Immature natural killer cell (primary cell): Measurements from ENCODE around the gene TMEM184B. TPM values are rescaled to one million over a fixed set of nuclear protein-coding genes. Genes with fewer than 3 reads are reported as not detected.

Experiments used
- DNase-seq, 3 donors: peaks; one replicate each; pipeline ENCODE4 v3.0.0; 2022; ENCODE audit warnings: mixed read lengths in 1 of 3
- H3K27ac Mint-ChIP-seq, 6 donors: one replicate each; pipeline ENCODE4 v1.8.0; 2020; ENCODE audit warnings: mixed read lengths in 6 of 6, mild to moderate bottlenecking in 5 of 6, inconsistent platforms in 4 of 6, moderate library complexity in 3 of 6
- H3K27me3 Mint-ChIP-seq, 3 donors: one replicate each; pipeline ENCODE4 v1.8.0; 2020 to 2021; ENCODE audit warnings: low read depth in 3 of 3, mild to moderate bottlenecking in 3 of 3, mixed read lengths in 3 of 3, moderate library complexity in 3 of 3, inconsistent platforms in 1 of 3
- H3K36me3 Mint-ChIP-seq, 3 donors: one replicate each; pipeline ENCODE4 v1.8.0; 2020; ENCODE audit warnings: mixed read lengths in 3 of 3, inconsistent platforms in 2 of 3, mild to moderate bottlenecking in 2 of 3
- H3K4me1 Mint-ChIP-seq, 2 donors: one replicate each; pipeline ENCODE4 v1.8.0; 2020; ENCODE audit warnings: inconsistent platforms in 2 of 2, mild to moderate bottlenecking in 2 of 2, mixed read lengths in 2 of 2, moderate library complexity in 1 of 2
- H3K4me3 Mint-ChIP-seq, 5 donors: one replicate each; pipeline ENCODE4 v1.8.0; 2020; ENCODE audit warnings: mild to moderate bottlenecking in 5 of 5, mixed read lengths in 5 of 5, inconsistent platforms in 3 of 5, moderate library complexity in 3 of 5
- H3K9me3 Mint-ChIP-seq, 6 donors: one replicate each; pipeline ENCODE4 v1.8.0; 2020; ENCODE audit warnings: mild to moderate bottlenecking in 6 of 6, mixed read lengths in 6 of 6, inconsistent platforms in 4 of 6, moderate library complexity in 3 of 6
- polyA plus RNA-seq, 3 donors: library from polyadenylated mRNA; unstranded; fragments of 300-500 nt; fragmentation: Illumina TruSeq; gene quantifications; one replicate each; pipeline ENCODE4 v1.2.3, GENCODE V29; 2021

The TMEM184B gene
- polyA plus RNA-seq, 3 donors from 2014 or later: 12.1 to 50.7 (median 30.3) TPM

DNA sequence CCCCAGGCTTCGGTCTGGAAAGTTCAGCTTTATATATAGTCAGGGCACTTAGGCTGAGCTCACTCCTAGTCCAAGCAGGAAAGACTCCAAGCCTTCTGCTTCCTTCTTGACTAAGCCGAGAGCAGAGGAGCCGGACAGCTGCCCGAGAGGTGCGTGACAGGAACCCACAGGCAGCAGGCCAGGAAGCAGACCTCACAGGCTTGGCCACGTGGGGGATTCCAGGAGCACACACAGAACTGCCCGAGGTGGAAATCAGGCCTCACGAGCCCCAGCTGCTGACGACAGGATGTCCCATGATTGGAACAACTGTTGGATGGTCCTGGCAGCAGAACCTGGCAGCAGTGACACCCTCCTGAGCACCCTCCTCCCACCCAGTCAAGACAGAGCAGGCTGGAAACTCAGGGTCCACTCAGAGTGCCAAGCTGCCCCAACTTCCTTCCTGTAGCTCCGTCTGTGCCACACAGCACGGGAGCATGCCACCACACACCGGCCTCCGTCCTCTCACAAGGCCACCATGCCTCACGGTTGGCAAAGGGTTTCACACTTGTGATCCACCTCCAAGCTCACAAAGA is 96.6 kb downstream of the TMEM184B start:
- peak; percentile 66 to 71 (median 71) for DNase-seq
- peak overlapping the region; percentile 71 to 83 (median 77) for H3K4me3 Mint-ChIP-seq
- peaks cover 17 to 22% (median 21%) of the 10 kb centered on the region in 3 donors for H3K27me3 Mint-ChIP-seq
- peak overlapping the region; percentile 90 to 99 (median 98) for H3K27ac Mint-ChIP-seq
- peaks cover 79 to 83% of the 10 kb centered on the region in 2 donors for H3K4me1 Mint-ChIP-seq
- peaks cover 0 to 2% (median 0%) of the 10 kb centered on the region in 6 donors for H3K9me3 Mint-ChIP-seq
- peaks cover 0 to 8% (median 3%) of the 10 kb centered on the region in 3 donors for H3K36me3 Mint-ChIP-seq

- H3K4me3 Mint-ChIP-seq: peak overlapping the region in 3 of 5 donors; percentile 76 to 79 (median 77)
- peaks cover 0 to 10% (median 3%) of the 10 kb centered on the region in 3 donors for H3K36me3 Mint-ChIP-seq
- peak overlapping the region; percentile 90 to 99 (median 98) for H3K27ac Mint-ChIP-seq
- DNase-seq: no peak
- H3K27me3 Mint-ChIP-seq: peaks cover 17 to 22% (median 20%) of the 10 kb centered on the region in 3 donors
- H3K9me3 Mint-ChIP-seq: peaks cover 0 to 2% (median 0%) of the 10 kb centered on the region in 6 donors
- peaks cover 73 to 75% of the 10 kb centered on the region in 2 donors for H3K4me1 Mint-ChIP-seq
These were observed 97.3 kb downstream of the TMEM184B start for GRCh38 chr22:38175206-38176118.

DNA sequence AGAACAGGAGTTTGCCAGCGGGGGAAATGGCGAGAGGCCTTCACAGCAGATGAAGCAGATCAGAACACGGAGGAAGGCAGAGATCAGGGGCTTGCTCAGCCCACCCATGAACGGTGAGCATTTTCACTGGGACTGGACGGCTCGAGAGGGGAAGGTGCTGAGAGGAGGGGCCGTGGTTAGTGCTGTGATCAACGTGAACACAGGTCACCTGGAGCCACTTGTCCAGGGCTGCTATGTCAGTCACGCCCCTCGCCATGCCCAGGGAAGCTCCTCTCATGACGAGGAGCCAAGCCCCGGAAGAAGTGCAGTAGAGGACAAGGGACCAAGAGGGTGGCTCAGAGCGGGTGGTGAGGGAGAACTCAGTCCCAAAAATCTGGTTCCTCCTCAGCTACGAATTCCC is 98.2 kb downstream of the TMEM184B start:
- peaks cover 17 to 22% (median 17%) of the 10 kb centered on the region in 3 donors for H3K27me3 Mint-ChIP-seq
- peaks cover 0 to 2% (median 0%) of the 10 kb centered on the region in 6 donors for H3K9me3 Mint-ChIP-seq
- H3K27ac Mint-ChIP-seq: peak overlapping the region in 5 of 6 donors; percentile 93 to 99 (median 97)
- peak overlapping the region in 1 of 5 donors; percentile 8 for H3K4me3 Mint-ChIP-seq
- H3K36me3 Mint-ChIP-seq: peaks cover 0 to 11% (median 3%) of the 10 kb centered on the region in 3 donors
- DNase-seq: no peak
- peaks cover 65 to 67% of the 10 kb centered on the region in 2 donors for H3K4me1 Mint-ChIP-seq

DNA sequence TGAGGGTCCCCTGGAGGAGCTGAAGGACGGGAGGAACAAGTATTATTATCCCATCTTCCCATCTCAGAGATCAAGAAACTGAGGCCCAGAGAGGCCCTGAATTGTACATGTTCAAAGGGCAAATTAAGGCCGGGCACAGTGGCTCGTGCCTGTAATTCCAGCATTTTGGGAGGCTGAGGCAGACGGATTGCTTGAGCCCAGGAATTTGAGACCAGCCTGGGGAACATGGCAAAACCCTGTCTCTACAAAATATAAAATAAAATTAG is 99.2 kb downstream of the TMEM184B start:
- DNase-seq: no peak
- peaks cover 57 to 60% of the 10 kb centered on the region in 2 donors for H3K4me1 Mint-ChIP-seq
- H3K27ac Mint-ChIP-seq: peak overlapping the region; percentile 92 to 99 (median 96)
- peaks cover 3 to 7% (median 3%) of the 10 kb centered on the region in 3 donors for H3K36me3 Mint-ChIP-seq
- peak overlapping the region in 3 of 5 donors; percentile 60 to 73 (median 66) for H3K4me3 Mint-ChIP-seq
- H3K9me3 Mint-ChIP-seq: peaks cover 0 to 2% (median 0%) of the 10 kb centered on the region in 6 donors
- H3K27me3 Mint-ChIP-seq: peaks cover 17 to 20% (median 17%) of the 10 kb centered on the region in 3 donors

DNA sequence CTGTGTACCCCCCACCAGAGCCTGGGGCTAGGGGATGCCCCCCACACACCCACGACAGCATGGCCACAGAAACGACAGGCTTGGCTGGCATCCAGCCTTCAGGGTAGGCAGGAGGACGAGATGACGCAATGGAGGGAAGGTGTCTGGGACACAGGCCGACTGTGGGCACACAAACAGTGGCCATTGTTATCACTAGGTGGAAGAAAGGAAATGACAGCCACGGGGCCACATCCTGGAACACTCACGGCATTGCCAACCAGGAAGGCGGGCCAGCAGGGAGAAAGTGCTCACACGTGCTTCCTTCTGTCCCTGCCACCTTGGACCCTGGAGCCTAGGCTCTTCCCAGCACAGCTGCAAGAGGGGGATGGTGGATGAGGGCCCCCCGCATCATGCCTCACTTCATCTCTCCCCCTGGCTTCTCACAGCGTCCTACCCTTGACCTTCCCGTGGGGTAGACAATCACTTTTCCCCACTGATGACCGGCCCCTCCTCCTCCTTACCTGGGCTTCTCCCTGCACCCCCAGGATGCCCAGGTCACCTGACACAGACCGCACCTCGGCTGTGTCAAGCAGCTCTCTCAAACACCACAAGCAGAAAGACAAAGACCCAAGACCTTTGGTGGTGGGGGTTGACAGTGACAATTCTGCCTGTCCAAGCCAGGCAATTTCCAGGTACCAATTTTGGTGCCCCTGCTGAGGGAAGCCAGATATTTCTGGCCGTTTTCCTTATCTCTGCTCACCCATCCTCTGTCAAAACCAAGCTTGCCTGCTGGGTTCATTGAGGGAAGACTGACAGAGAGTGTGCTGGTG is 99.8 kb downstream of the TMEM184B start:
- Mint-ChIP-seq H3K36me3 (peaks cover 4 to 8% (median 4%) of the 10 kb centered on the region in 3 donors), H3K27ac (peak overlapping the region; percentile 92 to 99 (median 96)), H3K4me1 (peaks cover 56 to 58% of the 10 kb centered on the region in 2 donors)

DNA sequence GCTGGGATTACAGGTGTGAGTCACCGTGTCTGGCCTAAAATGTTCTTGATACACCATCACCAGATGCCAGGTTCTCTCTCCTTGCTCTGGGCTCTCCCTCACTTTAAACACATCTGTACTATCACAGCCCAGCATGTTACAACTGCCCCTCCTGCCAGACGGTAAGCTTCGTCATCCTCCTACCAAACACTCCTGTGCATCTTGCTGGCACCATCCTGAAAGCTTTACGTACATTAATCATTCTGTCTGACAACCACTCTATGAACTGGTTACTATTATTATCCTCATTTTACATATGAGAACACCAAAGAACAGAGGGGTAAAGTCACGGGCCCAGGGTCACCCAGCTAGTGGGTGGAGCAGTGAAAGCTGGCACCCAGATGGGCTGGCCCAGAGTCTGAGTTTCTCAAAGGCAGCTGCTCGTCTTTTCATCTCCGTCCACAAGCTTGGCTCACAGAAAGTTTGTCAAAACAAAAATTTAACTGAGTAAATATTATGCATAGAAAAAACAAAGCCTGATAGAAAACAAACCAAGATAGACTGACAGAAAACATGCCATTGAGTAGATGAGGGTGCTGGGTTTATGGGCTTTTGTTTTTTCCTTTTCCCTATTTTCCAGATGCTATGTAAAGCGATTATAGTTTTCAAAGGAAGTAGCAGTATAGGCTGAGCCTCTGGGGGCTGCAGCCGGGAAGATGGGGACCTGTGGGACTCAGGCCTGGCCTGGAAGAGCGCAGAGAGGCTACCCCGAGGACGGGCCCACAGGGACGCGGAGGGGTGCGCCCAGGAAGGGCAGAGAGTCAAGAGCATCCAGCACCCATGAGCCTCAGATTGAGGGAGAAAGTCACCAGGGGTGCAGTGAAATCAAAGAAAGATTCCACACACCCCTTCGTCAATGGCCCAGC is 100.6 kb downstream of the TMEM184B start:
- Mint-ChIP-seq H3K27ac (peak overlapping the region; percentile 92 to 99 (median 96)), H3K4me3 (peak overlapping the region; percentile 60 to 74 (median 66)), H3K36me3 (peaks cover 7 to 12% (median 8%) of the 10 kb centered on the region in 3 donors), H3K9me3 (peaks cover 0 to under 1% (median 0%) of the 10 kb centered on the region in 6 donors), H3K27me3 (peaks cover 12 to 18% (median 14%) of the 10 kb centered on the region in 3 donors), H3K4me1 (peaks cover 47 to 49% of the 10 kb centered on the region in 2 donors)
- no peak for DNase-seq

More for the DNA sequence above, 99.8 kb downstream of the TMEM184B start:
- H3K9me3 Mint-ChIP-seq: peaks cover 0 to 2% (median 0%) of the 10 kb centered on the region in 6 donors
- peak; percentile 94 to 95 (median 94) for DNase-seq
- H3K27me3 Mint-ChIP-seq: peaks cover 17 to 20% (median 17%) of the 10 kb centered on the region in 3 donors
- peak overlapping the region; percentile 60 to 74 (median 66) for H3K4me3 Mint-ChIP-seq

GRCh38 chr22:38170469-38170868 is 102.3 kb downstream of the TMEM184B start:
- Mint-ChIP-seq H3K27me3 (peaks cover 5 to 10% (median 9%) of the 10 kb centered on the region in 3 donors), H3K36me3 (peaks cover 7 to 16% (median 12%) of the 10 kb centered on the region in 3 donors), H3K4me1 (peaks cover 31 to 33% of the 10 kb centered on the region in 2 donors), H3K4me3 (peak overlapping the region in 1 of 5 donors; percentile 48), H3K9me3 (no peaks in the 10 kb centered on the region), H3K27ac (peak overlapping the region in 5 of 6 donors; percentile 50 to 91 (median 80))
- no peak for DNase-seq

Other genes starting within 250 kb of the TMEM184B start
- 10 to 100 TPM in 1 of 3 donors, 1 to 10 TPM in 1, under 1 TPM in 1; 0.12 to 11.1 (median 6.0) TPM for gene PICK1, start 215.6 kb downstream of the TMEM184B start, polyA plus RNA-seq
- under 1 TPM in 1 of 3 donors, not detected in 2; 0.42 TPM for gene SLC16A8, start 188.8 kb downstream of the TMEM184B start, polyA plus RNA-seq
- under 1 TPM in 1 of 3 donors, not detected in 2; 0.21 TPM for gene BAIAP2L2, start 162.3 kb downstream of the TMEM184B start, polyA plus RNA-seq
- 10 to 100 TPM in 1 of 3 donors, 1 to 10 TPM in 2; 3.3 to 11.4 (median 4.2) TPM for gene PLA2G6, start 91.2 kb downstream of the TMEM184B start, polyA plus RNA-seq
- 10 to 100 TPM in 2 of 3 donors, 1 to 10 TPM in 1; 8.1 to 20.8 (median 15.2) TPM for gene MAFF, start 71.0 kb downstream of the TMEM184B start, polyA plus RNA-seq
- 10 to 100 TPM in 1 of 3 donors, 1 to 10 TPM in 2; 7.5 to 12.1 (median 8.6) TPM for gene CSNK1E, start 44.4 kb upstream of the TMEM184B start, polyA plus RNA-seq
- not detected for gene KCNJ4, start 182.2 kb upstream of the TMEM184B start, polyA plus RNA-seq
- gene KDELR3, start 195.1 kb upstream of the TMEM184B start, polyA plus RNA-seq: under 1 TPM in 1 of 3 donors, not detected in 2; 0.56 TPM
- 10 to 100 TPM; 25.9 to 59.1 (median 26.9) TPM for gene DDX17, start 233.3 kb upstream of the TMEM184B start, polyA plus RNA-seq